Activated naive CD8-positive, alpha-beta T cell treated with anti-CD3 and anti-CD28 coated beads, Interleukin-2, amount 50 U/mL, for 24 hours (primary cell): ENCODE data around the gene AFF3.
A peak's percentile ranks its signal among the peaks of the same experiment; 100 is the strongest.

Experiments used
- ATAC-seq: fragments of 150-1000 bp; cut with Tn5 transposase; one replicate; pipeline ENCODE4 v1.10.0; 2021
- DNase-seq: peaks from one replicate; pipeline ENCODE4 v3.0.0; 2021
- H3K27ac Mint-ChIP-seq: one replicate; pipeline ENCODE4 v1.8.0; 2021; ENCODE audit warnings: mild to moderate bottlenecking, mixed read lengths
- H3K27me3 Mint-ChIP-seq: one replicate; pipeline ENCODE4 v1.8.0; 2021; ENCODE audit warnings: mixed read lengths
- H3K36me3 Mint-ChIP-seq: one replicate; pipeline ENCODE4 v1.8.0; 2021; ENCODE audit warnings: low read depth, mixed read lengths
- H3K4me1 Mint-ChIP-seq: one replicate; pipeline ENCODE4 v1.8.0; 2021; ENCODE audit warnings: mixed read lengths
- H3K4me3 Mint-ChIP-seq: one replicate; pipeline ENCODE4 v1.8.0; 2021; ENCODE audit warnings: mild to moderate bottlenecking, moderate library complexity, mixed read lengths
- H3K9me3 Mint-ChIP-seq: one replicate; pipeline ENCODE4 v1.8.0; 2021; ENCODE audit warnings: mixed read lengths

Gene AFF3

DNA sequence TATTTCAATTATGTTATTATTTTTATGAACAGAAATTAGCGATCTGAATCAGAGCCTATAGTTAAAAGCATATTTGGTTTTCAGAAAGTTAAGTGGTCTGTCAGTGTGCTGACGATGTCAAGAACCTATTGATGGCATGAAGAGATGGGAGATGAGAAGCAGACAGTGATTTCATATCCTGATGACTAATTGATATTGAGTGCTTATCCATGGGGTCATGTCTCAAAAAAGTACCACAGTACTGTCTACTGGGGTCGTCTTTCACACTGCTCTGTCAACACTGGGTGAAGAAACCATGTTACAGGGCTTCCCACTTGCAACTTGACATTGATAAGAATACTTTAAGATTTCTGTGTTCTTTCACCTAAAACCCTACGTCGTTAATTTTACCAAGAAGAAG is 297.1 kb downstream of the AFF3 start:
- no peaks in the 10 kb centered on the region for H3K9me3 Mint-ChIP-seq
- DNase-seq (no peak), ATAC-seq (no peak)
- H3K4me3 Mint-ChIP-seq, result no peak overlapping the region
- no peak overlapping the region for H3K27ac Mint-ChIP-seq
- H3K4me1 Mint-ChIP-seq, result no peaks in the 10 kb centered on the region
- no peaks in the 10 kb centered on the region for H3K27me3 Mint-ChIP-seq
- H3K36me3 Mint-ChIP-seq, result no peaks in the 10 kb centered on the region

DNA sequence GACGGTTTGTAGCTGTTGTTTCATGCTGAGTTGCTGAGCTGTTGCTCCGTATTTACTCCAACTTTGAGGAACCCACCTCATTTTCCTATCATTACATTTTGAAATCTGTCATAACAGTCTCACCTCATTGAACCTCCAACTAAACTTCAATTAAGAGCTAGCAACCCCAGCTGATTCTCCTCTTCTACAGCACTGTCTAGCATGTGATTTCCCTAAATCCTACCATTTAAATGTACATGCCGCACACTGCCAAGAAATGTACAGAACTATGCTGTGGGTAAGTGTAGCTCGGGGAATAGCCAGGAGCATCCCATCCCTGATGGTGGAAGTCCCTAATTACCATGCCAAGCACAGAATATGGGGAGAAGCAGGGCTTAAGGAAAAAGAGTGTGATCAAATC is 299.9 kb downstream of the AFF3 start:
- H3K27ac Mint-ChIP-seq, result no peak overlapping the region
- H3K36me3 Mint-ChIP-seq, result no peaks in the 10 kb centered on the region
- no peak for ATAC-seq
- DNase-seq, result no peak
- peaks cover 2% of the 10 kb centered on the region for H3K4me1 Mint-ChIP-seq
- H3K9me3 Mint-ChIP-seq, result no peaks in the 10 kb centered on the region
- H3K27me3 Mint-ChIP-seq, result no peaks in the 10 kb centered on the region
- no peak overlapping the region for H3K4me3 Mint-ChIP-seq

DNA sequence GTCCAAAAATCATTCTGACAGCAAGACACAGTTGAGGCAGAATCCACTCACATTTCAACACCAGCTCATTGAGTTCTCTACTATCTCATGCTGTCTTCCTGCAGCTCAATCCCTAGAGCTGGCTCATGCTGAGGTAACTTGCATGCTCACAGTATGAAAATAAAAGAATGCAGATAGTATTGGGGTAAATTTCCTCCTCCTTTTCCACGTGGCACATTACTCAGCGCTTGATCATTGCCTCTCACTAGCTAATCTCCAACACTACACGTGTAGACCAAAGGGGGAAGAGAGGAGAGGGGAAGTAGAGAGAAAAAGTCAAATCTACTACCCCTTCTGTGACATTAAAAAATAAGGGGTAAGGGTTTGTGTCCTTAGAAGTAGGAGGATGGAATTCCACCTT is 300.6 kb downstream of the AFF3 start:
- H3K4me1 Mint-ChIP-seq, result peaks cover 4% of the 10 kb centered on the region
- DNase-seq, result no peak

DNA sequence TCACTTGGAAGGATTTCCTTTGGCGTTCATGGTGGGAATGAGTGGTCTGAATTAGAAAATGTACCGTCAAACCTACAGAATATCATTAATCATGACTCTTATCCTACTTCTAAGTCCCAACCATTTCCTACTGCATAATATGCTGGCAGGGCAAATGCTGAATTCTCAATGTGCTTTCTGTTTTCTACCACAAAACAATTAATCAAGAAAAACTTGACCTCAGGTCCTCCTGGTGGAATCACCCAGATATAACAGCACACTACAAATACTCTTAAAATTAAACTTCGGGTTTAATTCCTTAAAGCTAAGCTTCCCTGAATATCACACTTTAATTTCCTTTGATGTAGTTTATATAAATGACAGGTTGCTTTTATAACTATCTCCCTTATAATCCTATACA is 301.6 kb downstream of the AFF3 start:
- Mint-ChIP-seq H3K27me3 (no peaks in the 10 kb centered on the region), H3K4me1 (peaks cover 4% of the 10 kb centered on the region), H3K27ac (no peak overlapping the region), H3K36me3 (no peaks in the 10 kb centered on the region), H3K4me3 (no peak overlapping the region), H3K9me3 (no peaks in the 10 kb centered on the region)
- no peak for DNase-seq
- no peak for ATAC-seq

More for the DNA sequence above, 300.6 kb downstream of the AFF3 start:
- Mint-ChIP-seq H3K27ac (no peak overlapping the region), H3K4me3 (no peak overlapping the region), H3K27me3 (no peaks in the 10 kb centered on the region), H3K36me3 (no peaks in the 10 kb centered on the region), H3K9me3 (no peaks in the 10 kb centered on the region)
- ATAC-seq, result no peak

DNA sequence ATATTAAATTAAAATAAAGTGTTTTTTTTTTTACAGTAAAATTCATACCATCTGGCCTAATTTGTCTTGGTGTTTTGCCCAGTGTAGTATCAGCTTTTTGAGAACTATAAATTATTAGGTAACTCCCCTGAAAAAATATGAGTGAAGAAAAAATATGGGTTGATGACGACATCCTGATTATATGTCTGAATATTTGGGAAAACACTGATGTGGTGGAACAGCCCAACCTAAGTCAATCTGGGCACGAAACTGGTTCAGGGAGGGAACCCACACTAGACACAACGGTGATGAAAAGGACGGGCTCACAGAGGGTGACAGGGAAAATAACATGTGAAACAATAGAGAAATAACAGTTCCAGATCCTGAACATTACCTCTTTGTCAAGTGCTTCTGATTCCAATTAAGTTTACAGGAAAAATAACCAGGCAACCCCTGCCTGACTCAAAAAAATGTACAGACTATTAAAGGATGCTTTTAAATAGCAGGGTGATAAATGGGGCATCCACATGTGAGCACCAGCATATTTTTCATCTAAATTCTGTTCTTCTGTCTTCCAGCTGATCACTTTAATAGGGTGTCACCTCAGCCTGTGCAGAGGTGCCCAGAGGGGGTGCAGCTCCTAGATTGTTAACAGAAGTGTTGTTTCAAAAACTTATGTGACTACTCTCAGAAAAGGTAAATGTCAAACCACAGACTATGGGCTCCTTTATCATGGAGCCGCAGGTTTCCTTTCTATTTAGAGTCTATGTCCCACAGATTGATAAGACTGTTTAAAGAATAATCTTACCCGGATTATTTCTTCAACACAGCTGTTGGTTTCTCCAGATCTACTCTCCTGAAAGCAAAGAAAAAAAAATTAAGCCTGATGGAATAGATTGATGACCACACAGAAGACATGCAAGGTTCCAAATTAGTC is 305.4 kb downstream of the AFF3 start:
- peaks cover 2% of the 10 kb centered on the region for H3K36me3 Mint-ChIP-seq
- no peak overlapping the region for H3K4me3 Mint-ChIP-seq
- no peaks in the 10 kb centered on the region for H3K9me3 Mint-ChIP-seq
- peaks cover 4% of the 10 kb centered on the region for H3K4me1 Mint-ChIP-seq
- ATAC-seq (no peak), DNase-seq (no peak)
- H3K27me3 Mint-ChIP-seq, result no peaks in the 10 kb centered on the region
- H3K27ac Mint-ChIP-seq, result no peak overlapping the region

DNA sequence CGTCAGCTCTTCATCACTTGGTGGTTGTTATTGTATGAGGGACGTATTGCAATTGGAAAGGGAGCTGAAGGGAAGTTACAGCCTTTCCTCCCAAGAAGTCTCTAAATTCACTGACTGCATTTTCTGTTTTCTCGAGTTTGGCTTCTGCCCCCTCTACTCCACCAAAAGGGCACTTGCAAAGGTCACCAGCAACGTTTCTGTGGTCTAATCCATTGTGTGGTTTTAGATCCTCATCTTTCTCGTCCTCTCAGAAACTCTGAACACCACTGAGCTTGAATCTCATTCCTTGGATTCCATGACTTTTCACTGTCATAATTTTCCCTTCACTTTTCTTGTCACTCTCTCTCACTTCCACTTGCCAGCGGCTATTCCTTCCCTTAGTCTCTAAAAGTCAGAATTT is 308.0 kb downstream of the AFF3 start:
- no peak for DNase-seq
- Mint-ChIP-seq H3K27me3 (no peaks in the 10 kb centered on the region), H3K27ac (no peak overlapping the region), H3K36me3 (peaks cover 8% of the 10 kb centered on the region), H3K4me3 (no peak overlapping the region), H3K4me1 (peaks cover 4% of the 10 kb centered on the region), H3K9me3 (peaks cover 2% of the 10 kb centered on the region)
- no peak for ATAC-seq

DNA sequence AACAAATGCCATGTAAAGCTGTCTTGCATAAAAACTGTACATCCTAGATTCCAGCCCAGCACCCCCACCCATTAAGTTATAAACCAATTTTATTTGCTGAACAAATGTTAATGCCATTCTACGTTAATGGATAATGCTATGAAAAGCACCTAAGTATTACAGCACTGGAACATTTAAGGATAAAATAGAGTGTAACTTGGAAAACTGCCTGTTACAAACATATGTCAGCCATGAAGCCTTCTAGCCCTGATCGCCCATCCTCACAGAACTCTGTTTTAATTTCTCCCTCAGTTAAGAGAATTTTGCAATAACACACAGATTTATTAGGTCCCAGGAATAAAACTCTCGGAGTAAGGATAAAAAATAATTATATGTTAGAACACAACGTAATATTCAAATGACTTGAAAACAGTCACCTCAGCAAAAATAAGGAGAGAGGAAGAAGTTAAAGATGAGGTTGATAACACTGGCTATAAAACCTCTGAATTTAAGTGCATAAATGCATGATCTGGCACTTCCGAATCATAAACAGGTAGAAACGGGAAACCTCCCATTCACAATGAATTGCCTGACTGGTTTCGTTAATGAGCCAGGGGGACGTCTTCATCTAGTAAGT is 308.7 kb downstream of the AFF3 start:
- H3K4me1 Mint-ChIP-seq, result peaks cover 4% of the 10 kb centered on the region
- peaks cover 9% of the 10 kb centered on the region for H3K36me3 Mint-ChIP-seq
- ATAC-seq (no peak), DNase-seq (no peak)
- H3K27ac Mint-ChIP-seq, result no peak overlapping the region
- no peaks in the 10 kb centered on the region for H3K27me3 Mint-ChIP-seq
- peaks cover 4% of the 10 kb centered on the region for H3K9me3 Mint-ChIP-seq
- no peak overlapping the region for H3K4me3 Mint-ChIP-seq

DNA sequence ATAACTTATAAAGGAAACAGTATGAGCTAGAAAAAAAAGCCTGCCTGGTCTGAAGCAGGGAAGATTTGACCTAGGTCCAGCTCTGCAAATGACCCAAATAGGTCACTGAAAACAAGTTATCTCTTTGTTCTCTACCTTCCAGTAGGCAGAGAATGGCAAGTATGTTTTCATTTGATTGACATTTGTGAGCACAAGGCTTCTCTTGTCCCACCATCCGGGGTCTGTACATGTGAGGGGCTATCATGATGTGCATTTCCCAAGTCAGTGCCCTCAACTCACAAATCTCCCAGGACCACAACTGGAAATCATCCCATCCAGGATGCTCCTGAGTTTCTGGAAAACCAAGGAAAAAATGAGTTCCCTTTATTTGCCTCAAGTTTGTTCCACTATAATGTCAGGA is 309.5 kb downstream of the AFF3 start:
- peaks cover 9% of the 10 kb centered on the region for H3K36me3 Mint-ChIP-seq
- H3K27ac Mint-ChIP-seq, result no peak overlapping the region
- ATAC-seq, result no peak
- H3K4me3 Mint-ChIP-seq, result no peak overlapping the region
- no peaks in the 10 kb centered on the region for H3K27me3 Mint-ChIP-seq
- peaks cover 6% of the 10 kb centered on the region for H3K4me1 Mint-ChIP-seq
- H3K9me3 Mint-ChIP-seq, result peaks cover 4% of the 10 kb centered on the region
- DNase-seq, result no peak

DNA sequence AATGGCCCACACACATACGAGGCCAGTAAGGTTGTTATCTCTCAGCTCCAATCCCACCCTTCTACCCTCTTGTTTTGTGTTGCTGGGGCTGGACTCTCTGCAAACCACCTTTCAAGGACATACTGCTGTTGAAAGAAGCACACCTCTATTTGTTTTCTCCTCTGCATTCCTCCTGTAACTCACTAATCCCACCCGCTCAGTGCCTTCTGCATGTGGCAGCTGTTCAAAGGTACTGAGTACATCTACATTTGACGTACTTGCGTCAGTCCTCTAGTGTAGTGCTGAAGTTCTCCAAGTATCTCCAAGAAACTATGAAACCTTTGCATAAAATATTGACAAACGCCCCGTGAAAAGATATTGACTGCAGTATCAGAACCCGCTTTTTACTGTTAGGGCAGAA is 310.6 kb downstream of the AFF3 start:
- Mint-ChIP-seq H3K27me3 (no peaks in the 10 kb centered on the region), H3K4me1 (peaks cover 11% of the 10 kb centered on the region), H3K9me3 (peaks cover 4% of the 10 kb centered on the region), H3K36me3 (peaks cover 11% of the 10 kb centered on the region), H3K27ac (no peak overlapping the region), H3K4me3 (no peak overlapping the region)
- ATAC-seq (no peak), DNase-seq (no peak)

DNA sequence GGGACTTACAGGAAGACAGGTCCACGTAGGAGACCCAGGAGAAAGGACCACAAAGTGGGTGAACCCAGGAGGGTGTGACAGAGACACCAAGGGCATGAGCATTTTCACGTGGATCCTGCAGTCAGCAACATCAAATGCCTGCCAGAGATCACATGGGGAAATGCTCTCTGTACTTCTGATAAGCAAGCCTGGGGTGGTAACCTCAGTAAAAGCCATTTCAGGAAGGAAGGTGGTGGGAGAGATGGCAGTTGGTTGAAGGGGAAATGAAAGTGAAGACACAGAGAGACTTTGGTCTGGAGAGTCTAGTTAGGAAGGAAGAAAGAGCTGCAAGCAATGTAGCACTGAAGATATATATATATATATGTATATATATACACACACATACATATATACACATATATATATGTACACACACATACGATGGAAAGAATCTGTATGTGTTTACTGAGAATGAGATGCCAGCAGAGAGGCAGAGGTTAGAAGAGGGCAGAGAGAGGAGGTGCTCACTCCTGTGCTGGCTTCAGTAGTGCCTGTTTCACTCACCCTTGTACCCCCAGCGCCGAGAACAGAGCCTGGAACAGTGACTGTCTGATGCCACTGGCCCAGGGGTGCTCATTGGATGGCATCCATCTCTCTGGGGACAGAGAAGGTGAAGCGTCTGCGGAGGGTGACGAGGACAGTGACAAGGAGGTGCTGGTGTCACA is 314.9 kb downstream of the AFF3 start:
- peaks cover 11% of the 10 kb centered on the region for H3K4me1 Mint-ChIP-seq
- DNase-seq (no peak), ATAC-seq (no peak)
- H3K27me3 Mint-ChIP-seq, result peaks cover 2% of the 10 kb centered on the region
- peaks cover 4% of the 10 kb centered on the region for H3K9me3 Mint-ChIP-seq
- peak overlapping the region; percentile 23 for H3K27ac Mint-ChIP-seq
- H3K4me3 Mint-ChIP-seq, result no peak overlapping the region
- peaks cover 9% of the 10 kb centered on the region for H3K36me3 Mint-ChIP-seq

DNA sequence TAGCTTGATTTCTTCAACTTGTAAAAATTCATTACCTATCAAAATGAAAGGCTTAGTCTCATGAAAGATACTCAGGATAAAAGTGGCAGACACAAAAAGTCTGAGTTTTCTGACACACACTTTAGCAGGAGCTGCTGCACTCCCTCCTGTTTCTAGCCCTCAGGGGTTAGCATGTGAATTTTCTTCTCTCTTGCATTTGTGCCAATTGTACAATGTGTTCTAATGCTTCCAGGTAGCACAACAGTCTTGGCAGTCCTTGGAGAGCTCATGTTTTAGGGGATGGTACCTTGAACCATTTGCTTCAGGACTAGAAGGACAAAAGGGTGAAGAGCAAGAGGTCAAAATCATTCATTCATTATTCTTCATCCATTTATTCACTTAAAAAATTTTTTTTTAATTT is 316.8 kb downstream of the AFF3 start:
- H3K27ac Mint-ChIP-seq, result no peak overlapping the region
- DNase-seq (no peak), ATAC-seq (no peak)
- peaks cover 4% of the 10 kb centered on the region for H3K9me3 Mint-ChIP-seq
- H3K27me3 Mint-ChIP-seq, result peaks cover 2% of the 10 kb centered on the region
- H3K4me1 Mint-ChIP-seq, result peaks cover 11% of the 10 kb centered on the region
- peaks cover 8% of the 10 kb centered on the region for H3K36me3 Mint-ChIP-seq
- H3K4me3 Mint-ChIP-seq, result no peak overlapping the region

DNA sequence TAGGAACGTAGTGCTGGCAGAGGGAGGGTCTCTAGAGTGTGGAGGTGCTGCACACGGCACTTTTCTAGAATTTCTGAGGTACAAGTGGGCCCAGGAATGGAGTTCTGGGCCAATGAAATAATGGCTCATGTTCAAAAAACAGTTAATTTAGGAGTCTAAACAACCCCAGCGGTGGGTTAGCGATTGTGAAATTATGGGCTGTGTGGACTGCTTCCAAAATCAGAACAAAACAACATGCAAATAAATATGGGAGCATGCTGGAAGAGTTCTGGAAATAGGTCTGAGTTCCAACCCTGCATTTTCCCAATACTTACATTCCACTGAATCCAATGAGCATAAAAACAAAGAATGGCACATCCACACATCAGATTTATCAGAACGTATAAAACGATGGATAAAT is 317.6 kb downstream of the AFF3 start:
- ATAC-seq (no peak), DNase-seq (no peak)
- H3K36me3 Mint-ChIP-seq, result peaks cover 6% of the 10 kb centered on the region
- H3K9me3 Mint-ChIP-seq, result peaks cover 4% of the 10 kb centered on the region
- peaks cover 2% of the 10 kb centered on the region for H3K27me3 Mint-ChIP-seq
- H3K4me1 Mint-ChIP-seq, result peaks cover 11% of the 10 kb centered on the region
- H3K27ac Mint-ChIP-seq, result no peak overlapping the region
- no peak overlapping the region for H3K4me3 Mint-ChIP-seq

DNA sequence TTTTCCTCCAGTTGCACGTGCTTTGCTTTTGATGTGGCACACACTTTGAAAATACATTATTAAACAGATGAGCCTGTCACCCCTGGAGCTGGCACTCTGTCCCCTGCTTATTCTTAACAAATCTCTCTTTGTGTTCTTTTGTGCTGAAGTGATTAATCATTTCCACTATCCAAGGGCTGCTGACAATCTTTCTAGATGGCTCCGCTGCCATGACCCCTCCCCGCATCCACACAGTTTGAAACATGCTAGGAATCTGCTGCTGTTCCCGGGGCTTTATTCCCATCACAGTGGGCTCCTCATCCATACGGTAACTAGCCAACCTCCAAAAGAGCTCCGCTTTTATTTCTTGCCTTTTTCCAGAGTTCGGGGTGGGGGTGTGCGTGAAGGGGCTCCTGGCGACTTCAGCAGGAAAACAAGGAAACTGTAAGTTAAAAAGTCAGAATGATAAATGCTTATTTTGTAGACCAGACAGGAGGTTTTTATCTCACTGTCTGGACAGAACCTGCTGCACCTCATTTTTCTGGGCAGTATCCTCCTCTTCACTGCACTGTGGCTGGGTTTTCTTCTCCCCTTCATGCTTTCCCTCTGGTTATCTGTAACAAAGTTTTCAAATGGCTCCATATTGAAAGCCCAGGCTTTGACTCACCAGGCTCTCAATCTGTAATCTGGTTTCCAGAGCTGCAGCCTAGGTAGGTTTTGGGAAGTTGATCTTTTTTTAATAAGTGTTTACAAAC is 319.7 kb downstream of the AFF3 start:
- Mint-ChIP-seq H3K9me3 (no peaks in the 10 kb centered on the region), H3K4me3 (no peak overlapping the region), H3K27me3 (peaks cover 2% of the 10 kb centered on the region), H3K36me3 (peaks cover 2% of the 10 kb centered on the region), H3K4me1 (peaks cover 5% of the 10 kb centered on the region), H3K27ac (no peak overlapping the region)
- ATAC-seq (no peak), DNase-seq (no peak)

DNA sequence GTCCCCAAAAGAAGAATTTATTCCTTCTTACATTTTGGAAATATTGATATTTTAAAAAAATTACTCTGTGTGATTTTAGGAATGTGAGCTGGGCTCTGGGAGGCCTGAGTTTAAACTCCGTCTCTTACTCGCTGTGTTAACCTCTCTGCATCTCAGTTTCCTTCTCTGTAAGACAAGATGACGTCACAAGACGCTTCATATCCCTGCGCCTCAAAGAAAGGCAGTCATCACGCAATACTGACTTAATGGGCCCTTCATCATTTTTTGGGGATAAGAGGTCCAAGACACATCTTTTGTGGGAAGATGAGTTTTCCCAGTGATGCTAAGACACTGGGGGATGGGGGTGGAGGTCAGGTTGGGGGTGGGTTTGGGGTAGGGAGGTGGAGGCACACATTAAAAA is 320.4 kb downstream of the AFF3 start:
- ATAC-seq, result no peak
- Mint-ChIP-seq H3K4me1 (peaks cover under 1% of the 10 kb centered on the region), H3K27me3 (peaks cover 2% of the 10 kb centered on the region), H3K27ac (no peak overlapping the region), H3K36me3 (peaks cover 2% of the 10 kb centered on the region), H3K9me3 (no peaks in the 10 kb centered on the region), H3K4me3 (no peak overlapping the region)
- DNase-seq, result no peak
